Activated CD8-positive, alpha-beta memory T cell treated with anti-CD3 and anti-CD28 coated beads, Interleukin-2, amount 50 U/mL, for 1 hour (primary cell): ENCODE measurements around the gene ALDH2.
"Not testable (repeated sequence)": the region's sequence is repeated elsewhere in the genome, so short reads cannot be mapped to it uniquely, and the experiment has no call there.

Experiments
- DNase-seq: peaks from one replicate; pipeline ENCODE4 v3.0.0-alpha.2; 2020; ENCODE audit errors: extremely low read depth

ALDH2 gene

DNA sequence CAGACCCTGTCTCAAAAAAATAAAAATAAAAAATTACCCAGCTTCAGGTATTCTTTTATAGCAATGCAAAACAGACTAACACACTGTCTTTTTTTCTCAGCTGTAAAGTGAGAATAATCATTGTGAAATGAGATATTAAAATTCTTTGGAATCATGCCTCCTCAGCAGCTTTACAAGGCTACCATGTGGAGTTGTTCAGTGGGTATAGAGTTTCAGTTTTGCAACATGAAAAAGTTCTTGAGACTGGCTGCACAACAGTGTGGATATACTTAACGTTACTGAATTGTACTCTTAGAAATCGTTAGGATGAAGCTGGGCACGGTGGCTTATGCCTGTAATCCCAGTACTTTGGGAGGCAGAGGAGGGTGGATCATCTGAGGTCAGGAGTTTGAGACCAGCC is 59.6 kb downstream of the ALDH2 start:
- no peak for DNase-seq

DNA sequence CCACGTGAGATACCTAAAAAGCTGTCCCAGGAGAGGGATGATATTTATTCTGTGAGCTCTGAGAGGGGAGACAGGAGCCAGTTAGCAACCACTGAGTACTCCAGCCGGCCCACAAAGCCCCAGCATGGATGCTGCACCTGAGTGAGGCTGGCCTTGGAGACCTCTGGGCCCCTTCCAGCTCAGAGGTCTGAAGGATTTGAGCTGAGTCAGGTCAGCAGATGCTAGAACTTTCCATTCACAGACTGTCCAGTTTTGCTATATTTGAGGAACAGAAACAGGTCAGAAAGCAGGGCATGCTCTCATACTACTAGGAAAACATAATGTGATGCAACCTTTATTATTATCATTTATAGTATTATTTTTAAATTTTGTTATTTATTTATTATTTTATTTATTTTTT is 60.3 kb downstream of the ALDH2 start:
- no peak for DNase-seq

DNA sequence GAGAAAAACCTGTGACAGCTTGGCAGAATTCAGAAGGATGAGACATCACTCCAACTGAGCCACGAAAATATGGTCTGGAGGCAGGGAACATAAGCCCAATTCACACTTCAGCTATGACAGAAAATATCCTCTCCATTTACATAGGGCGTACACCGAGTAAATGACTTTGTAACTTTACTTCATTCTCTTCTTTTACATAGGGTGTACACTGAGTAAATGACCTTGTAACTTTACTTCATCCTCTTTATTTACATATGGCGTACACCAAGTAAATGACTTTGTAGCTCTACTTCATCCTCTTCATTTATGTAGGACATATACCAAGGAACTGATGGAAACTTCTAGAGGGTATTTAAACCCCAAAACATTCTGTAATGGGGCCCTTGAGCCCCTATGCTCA is 61.2 kb downstream of the ALDH2 start:
- no peak for DNase-seq

DNA sequence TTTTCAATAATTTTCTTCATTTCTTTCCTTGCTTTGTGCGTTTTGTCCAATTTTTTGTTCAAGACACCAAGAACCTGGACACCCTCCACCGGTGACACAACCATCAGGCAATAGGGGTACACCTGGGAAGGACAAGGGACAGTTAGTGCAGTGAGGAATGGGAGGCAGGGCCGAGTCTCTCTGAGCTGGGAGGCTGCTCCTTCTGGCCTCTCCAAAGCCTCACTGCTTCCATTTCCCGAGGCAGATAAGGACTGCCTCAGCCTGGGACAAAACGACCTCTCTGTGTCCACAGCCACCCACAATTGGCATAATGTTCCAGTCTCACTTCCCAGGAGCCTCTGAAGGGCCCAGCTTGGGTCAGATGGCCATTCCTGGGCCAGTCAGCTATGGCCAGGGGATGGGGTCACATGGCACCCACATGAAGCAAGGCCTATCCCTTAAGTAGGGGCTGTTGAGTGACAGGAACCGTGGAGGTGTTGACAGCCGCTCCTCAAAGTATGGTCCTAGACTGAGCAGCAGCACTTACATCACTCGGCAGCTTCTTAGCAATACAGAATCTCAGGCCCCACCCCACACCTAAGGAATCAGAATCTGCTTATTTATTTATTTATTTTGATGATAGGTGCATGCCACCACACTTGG is 61.7 kb downstream of the ALDH2 start:
- no peak for DNase-seq

DNA sequence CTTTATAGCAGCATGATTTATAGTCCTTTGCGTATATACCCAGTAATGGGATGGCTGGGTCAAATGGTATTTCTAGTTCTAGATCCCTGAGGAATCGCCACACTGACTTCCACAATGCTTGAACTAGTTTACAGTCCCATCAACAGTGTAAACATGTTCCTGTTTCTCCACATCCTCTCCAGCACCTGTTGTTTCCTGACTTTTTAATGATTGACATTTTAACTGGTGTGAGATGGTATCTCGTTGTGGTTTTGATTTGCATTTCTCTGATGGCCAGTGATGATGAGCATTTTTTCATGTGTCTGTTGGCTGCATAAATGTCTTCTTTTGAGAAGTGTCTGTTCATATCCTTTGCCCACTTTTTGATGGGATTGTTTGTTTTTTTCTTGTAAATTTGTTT is 62.9 kb downstream of the ALDH2 start:
- DNase-seq = not testable (repeated sequence)

DNA sequence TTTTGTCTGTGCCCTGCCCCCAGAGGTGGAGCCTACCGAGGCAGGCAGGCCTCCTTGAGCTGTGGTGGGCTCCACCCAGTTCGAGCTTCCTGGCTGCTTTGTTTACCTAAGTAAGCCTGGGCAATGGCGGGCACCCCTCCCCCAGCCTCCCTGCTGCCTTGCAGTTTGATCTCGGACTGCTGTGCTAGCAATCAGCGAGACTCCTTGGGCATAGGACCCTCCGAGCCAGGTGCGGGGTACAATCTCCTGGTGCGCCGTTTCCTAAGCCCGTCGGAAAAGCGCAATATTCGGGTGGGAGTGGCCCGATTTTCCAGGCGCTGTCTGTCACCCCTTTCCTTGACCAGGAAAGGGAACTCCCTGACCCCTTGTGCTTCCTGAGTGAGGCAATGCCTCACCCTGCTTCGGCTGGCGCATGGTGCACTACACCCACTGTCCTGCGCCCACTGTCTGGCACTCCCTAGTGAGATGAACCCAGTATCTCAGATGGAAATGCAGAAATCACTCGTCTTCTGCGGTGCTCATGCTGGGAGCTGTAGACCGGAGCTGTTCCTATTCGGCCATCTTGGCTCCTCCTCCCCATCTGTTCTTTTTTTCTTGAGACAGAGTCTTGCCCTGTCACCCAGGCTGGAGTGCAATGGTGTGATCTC is 68.1 kb downstream of the ALDH2 start:
- not testable (repeated sequence) for DNase-seq

DNA sequence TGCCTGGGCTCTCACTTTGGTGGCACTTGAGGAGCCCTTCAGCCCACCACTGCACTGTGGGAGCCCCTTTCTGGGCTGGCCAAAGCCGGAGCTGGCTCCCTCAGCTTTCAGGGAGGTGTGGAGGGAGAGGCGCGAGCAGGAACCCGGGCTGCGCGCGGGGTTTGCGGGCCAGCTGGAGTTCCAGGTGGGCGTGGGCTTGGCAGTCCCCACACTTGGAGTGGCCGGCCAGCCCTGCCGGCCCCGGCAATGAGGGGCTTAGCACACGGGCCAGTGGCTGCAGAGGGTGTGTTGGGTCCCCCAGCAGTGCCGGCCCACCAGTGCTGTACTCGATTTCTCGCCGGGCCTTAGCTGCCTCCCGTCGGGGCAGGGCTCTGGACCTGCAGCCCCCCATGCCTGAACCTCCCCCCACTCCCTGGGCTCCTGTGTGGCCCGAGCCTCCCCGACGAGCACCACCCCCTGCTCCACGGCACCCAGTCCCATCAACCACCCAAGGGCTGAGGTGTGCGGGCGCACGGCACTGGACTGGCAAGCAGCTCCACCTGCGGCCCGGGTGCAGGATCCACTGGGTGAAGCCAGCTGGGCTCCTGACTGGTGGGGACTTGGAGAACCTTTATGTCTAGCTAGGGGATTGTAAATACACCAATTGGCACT is 68.9 kb downstream of the ALDH2 start:
- not testable (repeated sequence) for DNase-seq

DNA sequence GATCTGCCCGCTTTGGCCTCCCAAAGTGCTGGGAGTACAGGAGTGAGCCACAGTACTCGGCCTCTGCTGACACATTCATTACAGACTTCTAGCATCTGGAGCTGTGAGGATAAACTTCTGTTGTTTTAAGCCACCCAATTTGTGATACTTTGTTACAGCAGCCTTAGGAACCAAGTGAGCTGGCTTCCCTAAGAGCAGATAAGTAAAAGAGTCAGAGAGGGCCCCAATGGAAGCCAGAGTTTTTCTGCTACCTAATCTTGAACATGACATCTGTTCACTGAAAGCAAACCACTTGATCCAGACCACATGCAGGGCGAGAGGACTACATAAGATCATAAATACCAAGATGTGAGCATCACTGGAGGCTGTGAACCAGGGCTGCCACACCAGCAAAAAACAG is 71.6 kb downstream of the ALDH2 start:
- DNase-seq = no peak

DNA sequence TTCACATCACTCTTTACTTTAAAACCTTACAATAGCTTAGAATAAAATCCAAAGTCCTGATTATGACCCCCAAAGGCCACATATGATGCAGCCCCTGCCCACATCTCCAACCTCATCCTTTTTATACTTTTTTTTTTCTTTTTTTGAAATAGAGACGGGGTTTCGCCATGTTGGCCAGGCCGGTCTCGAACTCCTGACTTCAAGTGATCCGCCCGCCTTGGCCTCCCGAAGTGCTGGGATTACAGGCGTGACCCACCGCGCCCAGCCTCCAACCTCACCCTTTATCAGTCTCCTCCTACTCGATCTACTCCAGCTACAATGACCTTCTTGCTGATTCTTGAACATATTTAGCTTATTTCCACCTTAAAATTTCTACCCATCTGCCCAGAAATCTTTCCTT is 74.1 kb downstream of the ALDH2 start:
- no peak for DNase-seq

DNA sequence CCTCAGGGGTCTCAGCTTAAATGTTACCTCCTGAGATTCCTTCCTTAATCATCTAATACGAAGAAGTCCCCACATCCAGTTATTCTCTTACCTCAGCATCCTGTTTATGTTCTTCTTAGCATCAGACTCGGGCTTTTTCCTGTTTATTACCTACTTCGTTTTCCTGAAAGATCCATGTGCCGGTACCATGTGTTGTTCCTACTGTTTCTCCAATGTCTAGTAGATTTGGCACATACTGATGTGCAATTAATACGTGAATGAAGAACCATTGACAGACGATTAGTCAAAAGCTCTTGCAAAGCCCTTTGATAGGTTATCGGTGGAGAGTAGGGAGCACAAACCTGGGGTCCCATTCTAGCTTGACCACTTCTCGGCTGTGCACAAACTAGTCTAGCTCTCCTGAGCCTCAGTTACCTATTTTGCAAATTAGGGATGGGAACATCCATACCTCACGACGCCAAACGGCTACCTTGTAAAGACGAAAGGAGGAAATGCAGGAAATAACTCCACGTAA is 74.6 kb downstream of the ALDH2 start:
- no peak for DNase-seq

DNA sequence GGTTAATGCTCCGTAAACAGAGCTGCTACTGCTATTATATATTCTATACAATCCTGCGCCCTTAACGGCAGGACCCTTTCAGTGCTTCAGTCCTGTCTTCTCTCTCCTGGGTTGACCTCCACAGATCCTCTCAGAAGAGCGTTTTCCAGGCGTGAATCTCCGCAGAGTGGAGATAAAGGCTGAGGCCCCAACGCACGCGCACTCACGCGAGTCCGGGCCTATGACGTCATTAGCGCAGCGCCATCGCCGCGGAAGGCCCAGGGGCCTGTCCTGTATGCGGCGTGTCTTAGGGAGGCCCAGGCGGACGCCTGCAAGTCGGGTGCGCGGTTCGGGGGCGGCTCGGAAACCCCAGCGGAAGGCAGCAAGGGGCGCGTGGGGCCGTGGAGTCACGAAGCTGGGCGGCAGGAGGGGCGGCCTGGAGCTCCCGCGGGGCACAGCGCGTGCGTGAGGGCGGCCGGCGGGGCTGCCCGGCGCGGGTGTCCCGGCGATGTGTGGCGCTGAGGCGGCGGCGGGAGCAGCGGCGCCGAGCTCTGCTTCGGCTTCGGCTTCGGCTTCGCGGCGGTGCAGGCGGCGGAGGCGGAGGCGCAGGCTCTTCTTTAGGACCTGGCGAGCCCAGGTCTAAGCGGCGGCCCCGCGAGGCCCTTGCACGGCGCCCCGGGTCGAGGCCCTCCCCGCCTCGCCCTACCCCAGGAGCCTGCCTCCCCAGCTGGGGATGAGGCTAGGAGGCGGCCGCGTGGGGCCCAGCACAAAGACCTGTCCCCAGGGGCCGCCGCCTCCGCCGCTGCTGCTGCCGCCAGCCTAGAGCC is 75.2 kb downstream of the ALDH2 start, which contains the start of gene MAPKAPK5:
MAPKAPK5 (plus strand) TSS at position 479 of the 806 bp plus-strand sequence. CDS start 506 bp downstream, outside the sequence.
- peak; percentile 91 for DNase-seq

DNA sequence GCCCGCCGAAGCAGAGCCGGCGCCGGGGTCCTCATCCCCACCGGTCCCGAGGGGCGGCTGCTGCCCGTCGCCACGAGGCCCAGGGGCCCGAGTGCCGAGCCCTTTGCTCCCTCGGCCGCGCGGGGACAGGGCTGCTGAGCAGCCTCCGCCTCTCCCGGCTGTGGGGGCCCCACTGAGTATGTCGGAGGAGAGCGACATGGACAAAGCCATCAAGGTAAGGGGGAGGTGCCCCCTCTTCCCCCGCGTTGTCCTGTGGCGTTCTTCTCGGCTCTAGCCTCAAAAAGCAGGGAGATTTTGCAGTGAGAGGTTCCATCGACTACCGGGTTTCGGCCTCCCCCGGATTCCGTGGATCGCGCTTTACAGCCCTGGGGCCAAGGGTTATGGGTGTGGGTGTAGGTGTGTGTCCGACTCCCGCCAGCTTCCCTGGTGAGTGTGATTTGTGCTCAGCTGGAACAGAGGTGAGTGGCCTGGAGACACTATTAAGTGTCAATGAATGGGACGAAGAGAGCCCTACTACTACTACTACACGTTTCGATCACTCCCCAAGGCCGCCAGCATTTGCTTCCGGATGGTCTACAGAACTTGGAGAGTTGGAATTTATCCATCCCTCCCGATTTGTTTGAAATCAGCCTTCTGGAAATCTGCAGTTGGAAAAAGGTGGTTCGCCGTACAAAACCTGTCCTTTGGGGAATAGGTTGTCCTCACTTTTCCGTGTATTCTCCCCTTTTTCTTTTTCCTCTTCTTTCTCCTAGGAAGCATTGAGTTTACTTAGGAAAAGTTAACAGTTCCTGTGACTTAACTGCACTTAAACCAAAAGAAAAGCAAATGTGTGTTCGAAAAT is 76.0 kb downstream of the ALDH2 start:
- DNase-seq = no peak

DNA sequence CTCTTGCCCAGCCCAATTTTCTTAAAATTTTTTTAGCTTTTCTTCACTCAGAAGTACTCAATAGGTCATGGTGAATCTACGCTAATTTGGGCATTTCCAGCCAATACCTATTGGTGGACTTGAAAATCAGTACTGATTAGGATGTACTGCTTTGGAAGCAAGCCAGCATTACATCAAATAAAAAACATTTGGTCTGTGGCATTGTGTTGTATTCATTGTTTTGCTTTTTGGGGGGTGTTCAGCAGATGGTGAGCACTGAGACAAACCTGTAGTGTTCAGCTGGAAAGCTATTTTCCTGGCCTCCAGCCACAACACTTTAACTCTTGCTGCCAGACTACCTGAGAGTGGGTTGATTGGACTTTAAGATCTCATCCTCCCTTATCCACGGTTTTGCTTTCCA is 79.3 kb downstream of the ALDH2 start:
- DNase-seq = no peak

DNA sequence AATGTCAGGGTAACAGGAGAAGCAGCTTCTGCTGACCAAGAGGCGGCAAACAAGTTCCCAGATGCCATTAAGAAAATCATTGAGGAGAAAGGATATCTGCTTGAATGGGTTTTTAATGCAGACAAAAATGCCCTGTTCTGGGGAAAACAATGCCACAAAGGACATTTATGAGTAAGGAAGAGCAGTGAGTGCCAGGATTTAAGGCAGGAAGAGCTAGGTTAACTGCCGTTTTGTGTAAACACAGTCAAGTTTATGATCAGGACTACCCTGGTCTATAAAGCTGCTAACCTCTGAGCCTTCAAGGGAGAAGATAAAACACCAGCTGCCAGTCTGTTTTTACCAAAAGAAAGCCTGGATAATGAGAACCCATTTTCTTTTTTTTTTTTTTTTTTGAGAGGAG is 83.8 kb downstream of the ALDH2 start:
- DNase-seq = no peak

DNA sequence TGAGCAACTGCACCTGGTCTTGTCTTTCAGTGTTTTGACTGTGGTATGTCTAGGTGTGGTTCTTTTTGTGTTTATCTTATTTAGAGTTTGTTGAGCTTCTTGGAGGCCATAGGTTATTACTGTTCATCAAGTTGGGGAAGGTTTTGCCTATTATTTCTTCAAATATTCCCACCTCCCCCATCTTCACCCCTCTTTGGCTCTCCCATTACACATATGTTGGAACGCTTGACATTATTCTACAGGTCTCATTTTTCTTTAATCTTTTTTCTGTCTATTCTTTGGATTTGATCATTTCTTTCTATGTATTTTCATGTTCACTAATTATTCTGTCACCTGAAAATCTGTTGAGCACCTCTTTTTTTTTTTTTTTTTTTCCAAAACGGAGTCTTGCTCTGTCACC is 91.5 kb downstream of the ALDH2 start:
- DNase-seq = no peak

DNA sequence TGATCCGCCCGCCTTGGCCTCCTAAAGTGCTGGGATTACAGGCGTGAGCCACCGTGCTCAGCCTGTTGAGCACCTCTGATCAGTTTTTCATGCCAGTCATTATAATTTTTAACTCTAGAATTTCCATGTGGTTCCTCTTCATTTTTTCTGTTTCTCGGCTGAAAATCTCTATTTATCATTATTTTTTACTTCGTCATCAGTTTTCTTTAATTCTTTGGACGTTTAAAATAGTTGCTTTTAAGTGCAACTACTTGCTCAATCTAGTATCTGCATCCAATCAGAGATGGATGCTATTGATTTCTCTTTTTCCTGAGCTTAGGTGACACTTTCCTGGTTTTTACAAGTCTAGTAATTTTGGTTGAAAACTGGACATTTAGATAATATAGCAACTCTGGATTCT is 92.0 kb downstream of the ALDH2 start:
- no peak for DNase-seq

DNA sequence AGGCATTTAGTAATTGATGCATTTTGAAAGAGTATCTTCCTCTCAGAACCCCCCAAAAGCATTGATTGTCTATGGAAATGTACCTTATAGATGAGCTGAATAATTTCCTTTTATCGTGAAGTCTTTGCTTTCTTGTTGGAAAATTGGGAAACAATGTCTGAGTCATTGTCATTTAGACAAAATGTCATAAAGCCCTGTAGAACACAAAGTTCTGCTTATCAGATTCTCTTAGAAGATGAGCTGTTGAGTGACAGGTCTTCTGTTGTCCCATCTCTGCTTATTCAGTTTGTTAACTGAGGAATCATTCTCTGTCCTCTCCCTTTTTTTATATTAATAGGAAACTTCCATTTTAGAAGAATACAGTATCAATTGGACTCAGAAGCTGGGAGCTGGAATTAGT is 98.2 kb downstream of the ALDH2 start:
- no peak for DNase-seq
